GM19395 (cell line): ENCODE results near the gene DCC.

ENCODE experiments used
- ATAC-seq: cut with Tn5 transposase; IDR thresholded peaks from one replicate; pipeline ENCODE4 v1.9.1; 2021; ENCODE audit warnings: mild to moderate bottlenecking, moderate library complexity; ENCODE audit not compliant: unreplicated experiment

The DCC gene

GRCh38 chr18:52415131-52415530 lies 75.1 kb downstream of the DCC start:
- no peak for ATAC-seq

GRCh38 chr18:52422985-52423601 lies 83.1 kb downstream of the DCC start:
- no peak for ATAC-seq

- ATAC-seq: no peak
Observed at GRCh38 chr18:52426041-52426440, 86.0 kb downstream of the DCC start.

- no peak for ATAC-seq
Observed at GRCh38 chr18:52426462-52426861, 86.5 kb downstream of the DCC start.

- ATAC-seq: no peak
Observed at GRCh38 chr18:52427521-52428175, 87.7 kb downstream of the DCC start.

- ATAC-seq: no peak
Observed at GRCh38 chr18:52431683-52432082, 91.7 kb downstream of the DCC start.

- no peak for ATAC-seq
Observed at GRCh38 chr18:52433797-52434196, 93.8 kb downstream of the DCC start.

GRCh38 chr18:52435301-52435700 lies 95.3 kb downstream of the DCC start:
- ATAC-seq: no peak

- ATAC-seq: no peak
Observed at GRCh38 chr18:52437161-52437560, 97.2 kb downstream of the DCC start.

- ATAC-seq: no peak
Observed at GRCh38 chr18:52439457-52439856, 99.5 kb downstream of the DCC start.

- no peak for ATAC-seq
Observed at GRCh38 chr18:52441794-52442193, 101.8 kb downstream of the DCC start.

- ATAC-seq: no peak
Observed at GRCh38 chr18:52442686-52443085, 102.7 kb downstream of the DCC start.

GRCh38 chr18:52451256-52451655 lies 111.3 kb downstream of the DCC start:
- no peak for ATAC-seq

GRCh38 chr18:52451851-52452250 lies 111.9 kb downstream of the DCC start:
- no peak for ATAC-seq

- ATAC-seq: no peak
Observed at GRCh38 chr18:52452427-52452826, 112.4 kb downstream of the DCC start.

- no peak for ATAC-seq
Observed at GRCh38 chr18:52459890-52460289, 119.9 kb downstream of the DCC start.

- ATAC-seq: no peak
Observed at GRCh38 chr18:52462853-52463252, 122.9 kb downstream of the DCC start.

- no peak for ATAC-seq
Observed at GRCh38 chr18:52465391-52465790, 125.4 kb downstream of the DCC start.

- no peak for ATAC-seq
Observed at GRCh38 chr18:52468496-52468895, 128.5 kb downstream of the DCC start.

- no peak for ATAC-seq
Observed at GRCh38 chr18:52475325-52475724, 135.3 kb downstream of the DCC start.

GRCh38 chr18:52481116-52481515 lies 141.1 kb downstream of the DCC start:
- no peak for ATAC-seq

- ATAC-seq: no peak
Observed at GRCh38 chr18:52484977-52485376, 145.0 kb downstream of the DCC start.

GRCh38 chr18:52486052-52486451 lies 146.1 kb downstream of the DCC start:
- ATAC-seq: no peak
